ENCODE measurements around the gene ZNF831.

The ZNF831 gene

DNA sequence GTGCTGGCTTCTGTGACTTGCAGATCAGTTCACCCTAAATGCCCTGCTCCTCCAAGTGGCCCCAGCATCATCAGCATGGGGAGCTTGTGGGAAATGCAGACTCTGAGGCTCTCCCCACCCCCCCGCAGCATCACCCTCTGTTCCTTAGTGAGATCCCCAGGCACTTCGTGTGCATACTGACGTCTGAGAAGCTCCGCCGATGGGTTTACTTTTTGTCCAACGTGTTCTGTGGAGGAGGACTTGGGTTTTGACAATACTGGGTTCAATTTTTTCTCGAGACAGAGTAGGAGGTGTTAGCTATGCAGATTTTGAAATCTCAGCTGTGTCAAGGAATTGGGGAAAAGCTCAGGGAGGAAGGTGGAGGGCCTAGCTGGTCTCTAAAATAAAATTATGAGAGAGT is 38.3 kb upstream of the ZNF831 start:
- Histone ChIP-seq H3K36me3 (no peaks in the 10 kb centered on the region), H3K4me3 (ENCODE audit: low read depth, low read length) (no peak overlapping the region), H3K9me3 (ENCODE audit: severe bottlenecking) (peaks cover 5% of the 10 kb centered on the region), H3K27me3 (ENCODE audit: insufficient read depth, low read depth, severe bottlenecking) (no peaks in the 10 kb centered on the region), H3K27ac (peak overlapping the region; percentile 97)
- peak; percentile 47 for DNase-seq
- TF ChIP-seq, protein P1, sequence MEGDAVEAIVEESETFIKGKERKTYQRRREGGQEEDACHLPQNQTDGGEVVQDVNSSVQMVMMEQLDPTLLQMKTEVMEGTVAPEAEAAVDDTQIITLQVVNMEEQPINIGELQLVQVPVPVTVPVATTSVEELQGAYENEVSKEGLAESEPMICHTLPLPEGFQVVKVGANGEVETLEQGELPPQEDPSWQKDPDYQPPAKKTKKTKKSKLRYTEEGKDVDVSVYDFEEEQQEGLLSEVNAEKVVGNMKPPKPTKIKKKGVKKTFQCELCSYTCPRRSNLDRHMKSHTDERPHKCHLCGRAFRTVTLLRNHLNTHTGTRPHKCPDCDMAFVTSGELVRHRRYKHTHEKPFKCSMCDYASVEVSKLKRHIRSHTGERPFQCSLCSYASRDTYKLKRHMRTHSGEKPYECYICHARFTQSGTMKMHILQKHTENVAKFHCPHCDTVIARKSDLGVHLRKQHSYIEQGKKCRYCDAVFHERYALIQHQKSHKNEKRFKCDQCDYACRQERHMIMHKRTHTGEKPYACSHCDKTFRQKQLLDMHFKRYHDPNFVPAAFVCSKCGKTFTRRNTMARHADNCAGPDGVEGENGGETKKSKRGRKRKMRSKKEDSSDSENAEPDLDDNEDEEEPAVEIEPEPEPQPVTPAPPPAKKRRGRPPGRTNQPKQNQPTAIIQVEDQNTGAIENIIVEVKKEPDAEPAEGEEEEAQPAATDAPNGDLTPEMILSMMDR (IDR thresholded peaks at IDR 0.05; ENCODE audit: low read depth, low read length) = no peak

- Histone ChIP-seq H3K9me3 (ENCODE audit: severe bottlenecking) (peaks cover 5% of the 10 kb centered on the region), H3K36me3 (no peaks in the 10 kb centered on the region), H3K27me3 (ENCODE audit: insufficient read depth, low read depth, severe bottlenecking) (no peaks in the 10 kb centered on the region), H3K4me3 (ENCODE audit: low read depth, low read length) (no peak overlapping the region), H3K27ac (peak overlapping the region; percentile 97)
- TF ChIP-seq, protein P1 (IDR thresholded peaks at IDR 0.05; ENCODE audit: low read depth, low read length) = no peak
- DNase-seq = no peak
Observed at GRCh38 chr20:59125836-59126235, 37.8 kb upstream of the ZNF831 start.

DNA sequence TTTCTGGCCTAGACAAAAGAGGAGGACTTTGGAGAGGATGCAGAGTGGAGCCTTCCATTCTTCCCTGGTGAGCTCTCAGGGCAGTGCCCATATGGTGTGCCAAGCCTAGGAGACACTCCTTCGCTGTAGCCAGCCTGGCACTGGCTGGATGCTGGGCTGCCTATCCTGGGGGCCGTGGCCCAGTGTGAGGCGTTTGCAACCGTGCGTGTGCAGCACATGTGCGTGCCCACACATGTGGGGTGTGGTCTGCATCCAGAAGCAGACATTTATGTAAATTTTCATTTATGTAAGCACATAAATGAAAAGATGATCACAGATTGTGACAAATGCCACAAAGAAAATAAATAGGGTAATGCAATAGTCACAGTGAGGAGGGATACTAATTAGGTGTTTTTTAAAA is 35.8 kb upstream of the ZNF831 start:
- Histone ChIP-seq H3K27ac (no peak overlapping the region), H3K36me3 (no peaks in the 10 kb centered on the region), H3K4me3 (ENCODE audit: low read depth, low read length) (no peak overlapping the region), H3K9me3 (ENCODE audit: severe bottlenecking) (no peaks in the 10 kb centered on the region), H3K27me3 (ENCODE audit: insufficient read depth, low read depth, severe bottlenecking) (no peaks in the 10 kb centered on the region)
- DNase-seq = no peak
- TF ChIP-seq, protein P1 (IDR thresholded peaks at IDR 0.05; ENCODE audit: low read depth, low read length) = no peak

DNA sequence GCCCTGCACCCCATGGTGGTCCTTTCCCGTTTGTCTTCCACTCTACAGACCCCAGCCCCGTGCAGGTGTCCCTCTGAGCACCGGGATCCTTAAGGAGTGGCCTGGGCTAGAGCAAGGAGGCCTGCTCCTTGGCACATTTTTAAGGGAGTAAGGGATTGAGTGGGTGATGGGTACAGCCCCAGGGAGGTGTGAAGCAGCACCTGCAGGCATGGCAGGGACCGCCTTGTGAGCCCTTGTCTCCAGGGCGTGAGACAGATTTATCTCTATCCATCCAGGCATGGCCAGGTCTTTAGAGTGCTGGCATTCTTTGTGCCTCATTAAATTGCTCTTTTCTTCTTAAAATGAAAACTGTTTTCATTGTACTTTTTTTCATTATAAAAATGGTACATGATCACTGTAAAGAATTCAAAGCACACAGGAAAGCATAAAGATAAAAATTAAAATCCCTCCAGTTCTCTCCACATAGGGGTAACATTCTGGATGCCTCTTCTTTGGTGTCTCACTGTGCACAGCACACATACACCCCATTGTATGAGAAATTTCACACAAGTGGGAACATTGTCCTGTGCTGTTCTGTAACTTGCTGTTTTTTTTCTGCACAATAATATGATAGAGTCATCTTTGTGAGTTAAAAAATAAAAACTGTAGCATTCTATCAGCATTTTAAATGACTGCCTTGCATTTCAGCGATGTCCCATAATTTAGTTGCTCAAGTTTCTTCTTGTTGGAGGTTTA is 31.9 kb upstream of the ZNF831 start:
- no peak overlapping the region for H3K4me3 ChIP-seq (ENCODE audit: low read depth, low read length)
- no peaks in the 10 kb centered on the region for H3K36me3 ChIP-seq
- TF ChIP-seq, protein P1 (IDR thresholded peaks at IDR 0.05; ENCODE audit: low read depth, low read length) = no peak
- no peaks in the 10 kb centered on the region for H3K27me3 ChIP-seq (ENCODE audit: insufficient read depth, low read depth, severe bottlenecking)
- no peak for DNase-seq
- H3K9me3 ChIP-seq (ENCODE audit: severe bottlenecking) = peaks cover 10% of the 10 kb centered on the region
- no peak overlapping the region for H3K27ac ChIP-seq

DNA sequence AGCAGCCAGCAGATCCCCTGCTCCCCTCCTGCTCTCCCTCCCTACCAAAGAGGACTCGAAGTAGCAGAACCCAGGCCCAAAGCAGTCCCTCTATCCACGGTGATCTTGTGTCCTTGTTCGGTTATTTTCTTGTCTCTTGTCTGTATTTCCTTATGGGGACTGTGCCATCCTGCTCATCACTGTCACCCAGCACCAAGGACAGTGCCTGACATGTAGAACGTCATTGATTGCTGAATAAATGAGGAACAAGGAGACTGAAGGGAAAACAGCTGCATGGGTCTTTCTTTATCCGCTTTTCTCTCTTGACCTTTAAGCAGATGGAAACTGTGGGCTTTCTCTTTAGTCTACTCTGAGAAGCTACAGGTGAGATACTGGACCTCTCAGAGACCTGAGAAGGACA is 29.4 kb upstream of the ZNF831 start:
- DNase-seq = no peak
- peaks cover 18% of the 10 kb centered on the region for H3K9me3 ChIP-seq (ENCODE audit: severe bottlenecking)
- H3K36me3 ChIP-seq = no peaks in the 10 kb centered on the region
- H3K27ac ChIP-seq = no peak overlapping the region
- no peak overlapping the region for H3K4me3 ChIP-seq (ENCODE audit: low read depth, low read length)
- no peaks in the 10 kb centered on the region for H3K27me3 ChIP-seq (ENCODE audit: insufficient read depth, low read depth, severe bottlenecking)
- TF ChIP-seq, protein P1 (IDR thresholded peaks at IDR 0.05; ENCODE audit: low read depth, low read length) = no peak

- H3K27ac ChIP-seq = no peak overlapping the region
- H3K36me3 ChIP-seq = no peaks in the 10 kb centered on the region
- no peak overlapping the region for H3K4me3 ChIP-seq (ENCODE audit: low read depth, low read length)
- H3K9me3 ChIP-seq (ENCODE audit: severe bottlenecking) = peaks cover 18% of the 10 kb centered on the region
- H3K27me3 ChIP-seq (ENCODE audit: insufficient read depth, low read depth, severe bottlenecking) = no peaks in the 10 kb centered on the region
- no peak for DNase-seq
- TF ChIP-seq, protein P1 (IDR thresholded peaks at IDR 0.05; ENCODE audit: low read depth, low read length) = no peak
Observed at GRCh38 chr20:59135093-59135492, 28.5 kb upstream of the ZNF831 start.

Measured in WERI-Rb-1 (cell line).